Thoracic aorta (tissue), 2 donors: ENCODE measurements around the gene FTCDNL1. TPM values are rescaled to one million over a fixed set of nuclear protein-coding genes. Genes with fewer than 3 reads are reported as not detected.

Experiments used
- ATAC-seq: fragments of 150-250 bp; one replicate; pipeline ENCODE4 v1.8.0; 2017; ENCODE audit warnings: low read depth; ENCODE audit not compliant: insufficient number of reproducible peaks, low FRiP score
- DNase-seq: peaks from one replicate; pipeline ENCODE4 v3.0.0-alpha.2; 2020; ENCODE audit warnings: low spot score
- H3K27ac ChIP-seq, 2 donors: fragments of 200-600 bp; sonication (generic); 1 replicate in 1 of 2; 2 replicates in 1 of 2; pipeline ENCODE4 v1.5.1; 2016; ENCODE audit warnings: mild to moderate bottlenecking in 2 of 2, moderate library complexity in 2 of 2
- H3K27me3 ChIP-seq: fragments of 200-600 bp; sonication (generic); replicated peaks from 2 replicates; pipeline ENCODE4 v1.6.0; 2016; ENCODE audit warnings: mild to moderate bottlenecking; ENCODE audit not compliant: insufficient read depth
- H3K36me3 ChIP-seq: fragments of 200-600 bp; sonication (generic); one replicate; pipeline ENCODE4 v1.5.1; 2016
- H3K4me1 ChIP-seq, 2 donors: fragments of 200-600 bp; sonication (generic); 1 replicate in 1 of 2; 2 replicates in 1 of 2; pipeline versions ENCODE4 v1.5.1 to v1.6.0; 2016; ENCODE audit warnings: low read depth in 2 of 2, mild to moderate bottlenecking in 1 of 2; ENCODE audit not compliant: control insufficient read depth in 1 of 2
- H3K4me3 ChIP-seq: fragments of 200-600 bp; sonication (generic); 2 replicates; pipeline ENCODE4 v1.5.1; 2016; ENCODE audit warnings: mild to moderate bottlenecking
- H3K9me3 ChIP-seq: fragments of 200-600 bp; sonication (generic); 2 replicates; pipeline ENCODE4 v1.5.1; 2016
- total RNA-seq, 2 donors: library from RNA; depleted of rRNA; stranded (reverse); fragments of >200 nt; gene quantifications; one replicate each; pipeline versions ENCODE4 v1.1.0 to v1.2.3, GENCODE V29; 2016
- TF ChIP-seq, protein P1 (sequence below): fragments of 200-600 bp; sonication (generic); IDR thresholded peaks from one replicate; pipeline ENCODE4 v1.5.1; 2019; ENCODE audit warnings: antibody characterized with exemption

The FTCDNL1 gene
- total RNA-seq, 2 donors from 2014 or later: 3.4 TPM; not detected in 1

GRCh38 chr2:199868431-199869226 lies 17.6 kb upstream of the FTCDNL1 start:
- H3K4me3 ChIP-seq: no peak overlapping the region
- TF ChIP-seq, protein P1, sequence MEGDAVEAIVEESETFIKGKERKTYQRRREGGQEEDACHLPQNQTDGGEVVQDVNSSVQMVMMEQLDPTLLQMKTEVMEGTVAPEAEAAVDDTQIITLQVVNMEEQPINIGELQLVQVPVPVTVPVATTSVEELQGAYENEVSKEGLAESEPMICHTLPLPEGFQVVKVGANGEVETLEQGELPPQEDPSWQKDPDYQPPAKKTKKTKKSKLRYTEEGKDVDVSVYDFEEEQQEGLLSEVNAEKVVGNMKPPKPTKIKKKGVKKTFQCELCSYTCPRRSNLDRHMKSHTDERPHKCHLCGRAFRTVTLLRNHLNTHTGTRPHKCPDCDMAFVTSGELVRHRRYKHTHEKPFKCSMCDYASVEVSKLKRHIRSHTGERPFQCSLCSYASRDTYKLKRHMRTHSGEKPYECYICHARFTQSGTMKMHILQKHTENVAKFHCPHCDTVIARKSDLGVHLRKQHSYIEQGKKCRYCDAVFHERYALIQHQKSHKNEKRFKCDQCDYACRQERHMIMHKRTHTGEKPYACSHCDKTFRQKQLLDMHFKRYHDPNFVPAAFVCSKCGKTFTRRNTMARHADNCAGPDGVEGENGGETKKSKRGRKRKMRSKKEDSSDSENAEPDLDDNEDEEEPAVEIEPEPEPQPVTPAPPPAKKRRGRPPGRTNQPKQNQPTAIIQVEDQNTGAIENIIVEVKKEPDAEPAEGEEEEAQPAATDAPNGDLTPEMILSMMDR: no peak

GRCh38 chr2:199865905-199866304 lies 14.9 kb upstream of the FTCDNL1 start:
- TF ChIP-seq, protein P1: no peak
- Histone ChIP-seq H3K4me3 (no peak overlapping the region), H3K4me1 (no peaks in the 10 kb centered on the region), H3K36me3 (no peaks in the 10 kb centered on the region), H3K27me3 (no peaks in the 10 kb centered on the region), H3K27ac (no peak overlapping the region), H3K9me3 (no peaks in the 10 kb centered on the region)
- DNase-seq (no peak), ATAC-seq (no peak)

More at GRCh38 chr2:199868431-199869226, 17.6 kb upstream of the FTCDNL1 start:
- ATAC-seq (no peak), DNase-seq (no peak)
- H3K4me1 ChIP-seq: no peaks in the 10 kb centered on the region
- no peak overlapping the region for H3K27ac ChIP-seq
- no peaks in the 10 kb centered on the region for H3K36me3 ChIP-seq
- H3K9me3 ChIP-seq: no peaks in the 10 kb centered on the region
- no peaks in the 10 kb centered on the region for H3K27me3 ChIP-seq

DNA sequence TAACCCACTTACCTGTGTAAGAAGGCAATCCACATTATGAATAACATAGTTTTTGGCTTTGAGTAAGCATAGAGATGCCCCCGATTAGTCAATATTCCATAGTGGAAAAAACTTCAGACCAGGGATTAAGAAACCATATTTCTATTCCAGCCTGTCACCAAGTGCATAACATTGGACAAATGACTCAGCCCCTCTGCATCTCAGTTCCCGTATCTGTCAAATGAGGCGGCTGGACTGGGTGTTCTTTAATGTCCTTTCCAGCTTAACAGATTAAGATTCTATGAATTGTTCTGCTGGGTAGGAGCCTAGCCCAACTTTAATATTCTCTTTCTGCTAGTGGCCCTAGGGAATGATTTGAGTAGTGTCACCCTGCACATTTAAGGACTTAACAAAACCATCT lies 11.8 kb upstream of the FTCDNL1 start:
- ATAC-seq (no peak), DNase-seq (no peak)
- Histone ChIP-seq H3K9me3 (no peaks in the 10 kb centered on the region), H3K4me3 (no peak overlapping the region), H3K4me1 (no peaks in the 10 kb centered on the region), H3K27me3 (no peaks in the 10 kb centered on the region), H3K36me3 (no peaks in the 10 kb centered on the region), H3K27ac (no peak overlapping the region)
- TF ChIP-seq, protein P1: no peak

DNA sequence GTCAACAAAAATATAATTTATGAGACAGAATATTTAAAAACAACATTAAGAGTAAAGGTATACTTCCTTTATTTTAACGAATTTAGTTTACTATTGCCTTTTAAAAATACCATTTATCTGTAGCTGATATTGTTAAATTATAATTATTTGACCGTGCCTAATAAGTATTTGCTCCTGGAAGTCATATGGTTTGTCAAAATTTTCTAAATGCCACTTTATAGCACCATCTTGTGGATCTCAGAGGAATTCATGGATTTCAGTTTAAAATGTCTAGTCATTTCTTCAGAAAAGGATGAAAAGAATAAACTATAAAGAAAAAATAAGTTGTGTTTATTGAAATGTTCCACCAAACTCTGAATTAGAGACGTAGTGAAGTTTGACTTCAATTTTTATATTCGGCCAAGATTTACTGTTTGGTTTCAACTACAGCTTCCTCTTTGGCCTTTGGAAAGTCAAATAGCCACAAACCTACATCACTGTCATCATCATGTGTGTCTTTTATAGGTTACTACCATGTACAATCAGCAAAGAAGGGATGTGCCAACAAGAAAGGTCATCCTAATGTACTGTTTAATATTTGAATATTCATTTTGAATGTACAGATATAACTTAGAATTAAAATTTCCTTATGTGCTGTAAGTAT lies 10.3 kb upstream of the FTCDNL1 start:
- no peaks in the 10 kb centered on the region for H3K27me3 ChIP-seq
- H3K27ac ChIP-seq: no peak overlapping the region
- no peak overlapping the region for H3K4me3 ChIP-seq
- H3K36me3 ChIP-seq: no peaks in the 10 kb centered on the region
- TF ChIP-seq, protein P1: peak; percentile 24
- no peaks in the 10 kb centered on the region for H3K9me3 ChIP-seq
- H3K4me1 ChIP-seq: no peaks in the 10 kb centered on the region
- ATAC-seq (no peak), DNase-seq (no peak)

- ATAC-seq: no peak
- H3K27ac ChIP-seq: no peak overlapping the region
- no peaks in the 10 kb centered on the region for H3K4me1 ChIP-seq
Observed at GRCh38 chr2:199855812-199856211, 4.8 kb upstream of the FTCDNL1 start.

More at GRCh38 chr2:199855812-199856211, 4.8 kb upstream of the FTCDNL1 start:
- Histone ChIP-seq H3K27me3 (no peaks in the 10 kb centered on the region), H3K4me3 (no peak overlapping the region), H3K9me3 (no peaks in the 10 kb centered on the region), H3K36me3 (no peaks in the 10 kb centered on the region)
- TF ChIP-seq, protein P1: no peak
- no peak for DNase-seq
